Gastroesophageal sphincter (tissue), 4 donors: ENCODE measurements around the gene JSRP1. TPM values are rescaled to one million over a fixed set of nuclear protein-coding genes. Genes with fewer than 3 reads are reported as not detected.

Experiments
- ATAC-seq: fragments of 150-250 bp; one replicate; pipeline ENCODE4 v1.9.1; 2016; ENCODE audit warnings: mild to moderate bottlenecking, moderate library complexity
- H3K27ac ChIP-seq, 4 donors: fragments of 200-600 bp; sonication (generic) in 3 of 4; 1 replicate in 3 of 4; 2 replicates in 1 of 4; pipeline ENCODE4 v1.5.1; 2016 to 2019
- H3K27me3 ChIP-seq: fragments of 200-600 bp; sonication (generic); one replicate; pipeline ENCODE4 v1.5.1; 2019
- H3K36me3 ChIP-seq, 2 donors: fragments of 200-600 bp; sonication (generic); one replicate each; pipeline ENCODE4 v1.5.1; 2019; ENCODE audit warnings: control low read depth in 1 of 2
- H3K4me1 ChIP-seq, 3 donors: fragments of 200-600 bp; sonication (generic); 1 replicate in 2 of 3; 2 replicates in 1 of 3; pipeline ENCODE4 v1.5.1; 2016 to 2019; ENCODE audit warnings: control low read depth in 2 of 3
- H3K4me3 ChIP-seq, 2 donors: fragments of 200-600 bp; sonication (generic); one replicate each; pipeline ENCODE4 v1.5.1; 2019; ENCODE audit warnings: mild to moderate bottlenecking in 1 of 2, moderate library complexity in 1 of 2
- H3K9me3 ChIP-seq, 3 donors: fragments of 200-600 bp; sonication (generic); one replicate each; pipeline ENCODE4 v1.5.1; 2017 to 2019; ENCODE audit warnings: control low read depth in 2 of 3
- CTCF ChIP-seq, 4 experiments: fragments of 200-600 bp in 2 of 4; fragments of 450-650 bp in 2 of 4; sonication (generic) in 1 of 4; IDR thresholded peaks; one replicate each; pipeline ENCODE4 v1.5.1; 2017 to 2019; ENCODE audit warnings: antibody characterized with exemption in 4 of 4, mild to moderate bottlenecking in 2 of 4, moderate library complexity in 2 of 4
- EP300 ChIP-seq: sonication (generic); formaldehyde crosslinking; IDR thresholded peaks from one replicate; pipeline ENCODE4 v1.6.1; 2017; ENCODE audit warnings: antibody characterized with exemption, mild to moderate bottlenecking
- POLR2A ChIP-seq, 2 donors: fragments of 450-650 bp; IDR thresholded peaks; one replicate each; pipeline ENCODE4 v1.6.1; 2017; ENCODE audit warnings: antibody characterized with exemption in 2 of 2, mild to moderate bottlenecking in 2 of 2, moderate library complexity in 1 of 2
- POLR2AphosphoS5 ChIP-seq: sonication (generic); formaldehyde crosslinking; IDR thresholded peaks from one replicate; pipeline ENCODE4 v1.6.1; 2017; ENCODE audit warnings: antibody characterized with exemption
- WGBS, 2 donors: methylation state at CpG; one replicate each; pipeline ENCODE4 v1.1.5; 2018; ENCODE audit warnings: low coverage in 1 of 2; 5-methylcytosine and 5-hydroxymethylcytosine counted together
- total RNA-seq, 4 donors: library from RNA; depleted of rRNA; stranded (reverse); fragments of >200 nt; gene quantifications; one replicate each; pipeline ENCODE4 v1.1.0, GENCODE V29; 2016

Gene JSRP1
- total RNA-seq, 4 donors from 2014 or later, result 0.37 TPM; not detected in 3

DNA sequence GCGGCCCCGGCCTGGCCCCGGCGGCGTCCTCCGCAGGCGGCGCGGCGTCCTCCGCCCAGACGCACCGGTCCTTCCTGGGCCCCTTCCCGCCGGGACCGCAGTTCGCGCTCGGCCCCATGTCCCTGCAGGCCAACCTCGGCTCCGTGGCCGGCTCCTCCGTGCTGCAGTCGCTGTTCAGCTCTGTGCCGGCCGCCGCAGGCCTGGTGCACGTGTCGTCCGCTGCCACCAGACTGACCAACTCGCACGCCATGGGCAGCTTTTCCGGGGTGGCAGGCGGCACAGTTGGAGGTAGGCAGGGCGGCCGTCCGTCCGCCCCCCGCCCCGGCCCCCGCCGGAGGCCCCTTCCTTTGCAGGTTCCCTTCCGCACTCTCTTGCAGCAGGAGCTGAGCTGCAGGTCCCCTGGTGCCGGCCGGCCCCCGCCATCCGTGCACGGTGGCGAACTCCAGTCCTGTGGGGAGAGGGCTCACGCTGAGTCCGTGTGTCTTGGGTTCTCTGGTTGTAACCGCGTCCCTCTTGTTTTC lies 29.3 kb downstream of the JSRP1 start:
- Histone ChIP-seq H3K27ac (no peak overlapping the region), H3K27me3 (no peaks in the 10 kb centered on the region), H3K36me3 (peaks cover 0 to 100% of the 10 kb centered on the region in 2 donors), H3K4me3 (no peak overlapping the region), H3K9me3 (no peaks in the 10 kb centered on the region), H3K4me1 (peaks cover 0 to 14% (median 0%) of the 10 kb centered on the region in 3 donors)
- 100% methylated on average over 1 of the region's 53 CpGs; no CpG with 5 or more reads in 1 of the 2 donors for WGBS, 2 donors
- TF ChIP-seq CTCF (IDR thresholded peaks at IDR 0.05), result no peak
- no peak for ATAC-seq

- no peaks in the 10 kb centered on the region for H3K9me3 ChIP-seq
- no peak overlapping the region for H3K4me3 ChIP-seq
- H3K27ac ChIP-seq, result no peak overlapping the region
- peaks cover 0 to 14% (median 0%) of the 10 kb centered on the region in 3 donors for H3K4me1 ChIP-seq
- ATAC-seq, result no peak
- TF ChIP-seq POLR2A (IDR thresholded peaks at IDR 0.05), result no peak
- TF ChIP-seq CTCF (IDR thresholded peaks at IDR 0.05), result no peak
- no peak for TF ChIP-seq EP300
- TF ChIP-seq POLR2AphosphoS5, result no peak
- H3K36me3 ChIP-seq, result peaks cover 0 to 99% of the 10 kb centered on the region in 2 donors
- no CpG with 5 or more reads among the region's 59 CpGs for WGBS, 2 donors
- no peaks in the 10 kb centered on the region for H3K27me3 ChIP-seq
Measured at GRCh38 chr19:2226051-2226839, 30.0 kb downstream of the JSRP1 start.

DNA sequence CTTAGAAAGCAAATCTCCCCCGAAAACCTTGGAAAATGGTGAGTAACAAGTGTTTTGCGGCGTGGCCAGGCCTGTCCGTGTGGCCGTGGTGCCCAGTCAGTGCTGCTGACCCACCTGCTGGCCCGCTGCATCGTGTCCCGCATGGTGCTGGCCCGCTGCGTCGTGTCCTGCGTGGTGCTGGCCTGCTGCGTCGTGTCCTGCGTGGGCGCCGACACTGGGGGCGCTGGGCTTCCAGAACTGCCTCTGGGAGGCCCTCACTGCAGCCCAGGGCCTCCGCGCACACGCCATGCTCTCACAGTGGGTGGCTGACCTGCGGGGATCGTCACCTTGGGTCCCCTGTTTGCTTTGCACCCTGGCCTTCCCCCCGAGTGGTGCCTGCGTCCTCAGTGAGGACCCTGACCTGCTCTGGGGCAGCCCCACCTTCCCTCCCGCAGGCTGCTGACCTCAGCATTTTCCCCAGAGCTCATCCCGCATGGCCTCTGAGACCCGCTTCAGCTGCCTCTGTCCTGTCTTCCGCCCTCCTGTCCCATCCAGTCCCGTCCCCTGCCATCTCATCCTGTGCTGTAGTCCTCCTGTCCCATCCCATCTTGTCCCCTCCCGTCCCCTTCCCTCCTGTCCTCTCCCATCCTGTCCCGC lies 30.7 kb downstream of the JSRP1 start:
- H3K27ac ChIP-seq, result no peak overlapping the region
- TF ChIP-seq POLR2AphosphoS5 (no peak), EP300 (no peak), CTCF (IDR thresholded peaks at IDR 0.05) (no peak), POLR2A (IDR thresholded peaks at IDR 0.05) (no peak)
- peaks cover 0 to 11% (median 0%) of the 10 kb centered on the region in 3 donors for H3K4me1 ChIP-seq
- ATAC-seq, result no peak
- no peak overlapping the region for H3K4me3 ChIP-seq
- no peaks in the 10 kb centered on the region for H3K9me3 ChIP-seq
- no peaks in the 10 kb centered on the region for H3K27me3 ChIP-seq
- WGBS, 2 donors, result 92 to 94% methylated on average over 9 to 13 of the region's 32 CpGs
- peaks cover 0 to 99% of the 10 kb centered on the region in 2 donors for H3K36me3 ChIP-seq

- Histone ChIP-seq H3K4me3 (no peak overlapping the region), H3K27me3 (no peaks in the 10 kb centered on the region), H3K36me3 (peaks cover 0 to 99% of the 10 kb centered on the region in 2 donors), H3K4me1 (peaks cover 0 to 11% (median 0%) of the 10 kb centered on the region in 3 donors), H3K27ac (no peak overlapping the region), H3K9me3 (no peaks in the 10 kb centered on the region)
- TF ChIP-seq POLR2AphosphoS5 (no peak), CTCF (IDR thresholded peaks at IDR 0.05) (no peak), POLR2A (IDR thresholded peaks at IDR 0.05) (no peak), EP300 (no peak)
- ATAC-seq, result no peak
- 84 to 88% methylated on average over 5 to 8 of the region's 13 CpGs for WGBS, 2 donors
Measured at GRCh38 chr19:2224754-2225349, 31.4 kb downstream of the JSRP1 start.
